K562 (cell line): Measurements from ENCODE around the gene LDAH. TPM values are rescaled to one million over a fixed set of nuclear protein-coding genes. Genes with fewer than 3 reads are reported as not detected.

ENCODE experiments used
- ATAC-seq: fragments of 200-7000 bp; cut with Tn5 transposase; 3 replicates; pipeline ENCODE4 v1.9.1; 2020; ENCODE audit warnings: moderate library complexity
- BruUV-seq: library from RNA; stranded (reverse); fragments of 400-500 nt; replicated peaks from 2 replicates; lab custom pipeline; 2021; lab: Mats Ljungman, UMichigan
- CTCF ChIA-PET: fragments of 300-600 bp; formaldehyde crosslinking; extraction: SDS; loops from one replicate; lab custom pipeline; 2021; ENCODE audit warnings: low intra/inter-chr PET ratio; lab: Yijun Ruan, JAX
- POLR2A ChIA-PET: fragments of 300-600, 350-650 bp; sonication (Branson Sonifier 250); formaldehyde crosslinking; extraction: SDS; loops from one replicate; lab custom pipeline; 2021; ENCODE audit warnings: antibody characterized with exemption, inconsistent platforms; lab: Yijun Ruan, JAX
- DNase-seq, 4 experiments: peaks; one replicate each; pipeline versions ENCODE4 v3.0.0 to v3.0.0-alpha.2; 2011 to 2018; ENCODE audit warnings: low spot score in 3 of 4, mixed read lengths in 3 of 4; ENCODE audit errors: extremely low read depth in 1 of 4
- FAIRE-seq: peaks from 2 replicates; lab custom pipeline; 2011; peaks lifted over from hg19 to GRCh38; lab: Jason Lieb, UNC
- H2AFZ ChIP-seq: 2 replicates; pipeline ENCODE4 v1.6.0; 2011; ENCODE audit warnings: low read depth, low read length, control low read depth, inconsistent platforms
- H3K27ac ChIP-seq: fragments of 200-600 bp; 3 replicates; pipeline ENCODE4 v1.8.0; 2011; ENCODE audit warnings: low read depth, mild to moderate bottlenecking, control low read depth, inconsistent platforms, low read length, moderate library complexity, mixed read lengths; ENCODE audit errors: extremely low read depth
- H3K27me3 ChIP-seq, 2 experiments: fragments of 300-600 bp in 1 of 2; 2 replicates in 1 of 2; 3 replicates in 1 of 2; pipeline versions ENCODE4 v1.6.0 to v1.8.0; 2011; ENCODE audit warnings: inconsistent platforms in 2 of 2, low read length in 2 of 2, mild to moderate bottlenecking in 1 of 2, mixed read lengths in 1 of 2, moderate library complexity in 1 of 2; ENCODE audit not compliant: control insufficient read depth in 2 of 2, insufficient read depth in 2 of 2
- H3K36me3 ChIP-seq: fragments of 300-600 bp; 3 replicates; pipeline ENCODE4 v1.8.0; 2011; ENCODE audit warnings: mild to moderate bottlenecking, low read length, inconsistent platforms; ENCODE audit not compliant: control insufficient read depth, insufficient read depth
- H3K4me1 ChIP-seq, 2 experiments: fragments of 200-600 bp in 1 of 2; replicated peaks in 1 of 2; 2 replicates in 1 of 2; 3 replicates in 1 of 2; pipeline versions ENCODE4 v1.5.1 to v1.8.0; 2011; ENCODE audit warnings: inconsistent platforms in 2 of 2, low read length in 2 of 2, mild to moderate bottlenecking in 1 of 2, mixed read lengths in 1 of 2, moderate library complexity in 1 of 2; ENCODE audit not compliant: control insufficient read depth in 2 of 2, insufficient read depth in 2 of 2
- H3K4me2 ChIP-seq: 2 replicates; pipeline ENCODE4 v1.6.1; 2011; ENCODE audit warnings: low read length, control low read depth, inconsistent platforms, mixed read lengths; ENCODE audit not compliant: insufficient read depth
- H3K4me3 ChIP-seq: fragments of 200-600 bp; sonication (generic), shearing (Covaris generic); 2 replicates; pipeline ENCODE4 v1.5.1; 2016; ENCODE audit warnings: control low read depth, inconsistent platforms
- H3K79me2 ChIP-seq: fragments of 200-600 bp; 3 replicates; pipeline ENCODE4 v1.8.0; 2011; ENCODE audit warnings: low read length, inconsistent platforms; ENCODE audit not compliant: control insufficient read depth, insufficient read depth
- H3K9ac ChIP-seq, 2 experiments: 2 replicates each; pipeline versions ENCODE4 v1.6.0 to v1.6.1; 2011; ENCODE audit warnings: low read depth in 2 of 2, low read length in 2 of 2, control low read depth in 1 of 2, inconsistent platforms in 1 of 2, mild to moderate bottlenecking in 1 of 2, mixed read lengths in 1 of 2; ENCODE audit not compliant: insufficient read depth in 1 of 2
- H3K9me1 ChIP-seq: one replicate; pipeline ENCODE4 v1.6.0; 2011; ENCODE audit warnings: inconsistent platforms, mild to moderate bottlenecking, low read length, moderate library complexity; ENCODE audit not compliant: control insufficient read depth, insufficient read depth
- H3K9me3 ChIP-seq: replicated peaks from 2 replicates; pipeline ENCODE4 v1.5.1; 2011; ENCODE audit warnings: low read depth, low read length, inconsistent platforms; ENCODE audit not compliant: control insufficient read depth, insufficient read depth
- H4K20me1 ChIP-seq: replicated peaks from 2 replicates; pipeline ENCODE4 v1.6.1; 2011; ENCODE audit warnings: low read length, inconsistent platforms, mixed read lengths; ENCODE audit not compliant: control insufficient read depth, insufficient read depth
- DMBX1 ChIP-seq: fragments of 250-450 bp; sonication (Bioruptor Pico); IDR thresholded peaks from 2 replicates; pipeline ENCODE4 v1.8.0; 2022; ENCODE audit warnings: inconsistent platforms, mild to moderate bottlenecking, moderate library complexity, borderline replicate concordance
- HDAC2 ChIP-seq: fragments of 450-650 bp; IDR thresholded peaks from 2 replicates; pipeline ENCODE4 v1.6.1; 2016; ENCODE audit warnings: mild to moderate bottlenecking
- MCM2 ChIP-seq: fragments of 450-650 bp; IDR thresholded peaks from 2 replicates; pipeline ENCODE4 v1.6.1; 2017; ENCODE audit warnings: low read depth, mild to moderate bottlenecking
- PHF20 ChIP-seq: fragments of 450-650 bp; IDR thresholded peaks from 2 replicates; pipeline ENCODE4 v1.6.1; 2018; ENCODE audit not compliant: partially characterized antibody
- POLR2AphosphoS5 ChIP-seq: IDR thresholded peaks from 2 replicates; pipeline ENCODE4 v1.6.1; 2011; ENCODE audit warnings: mild to moderate bottlenecking, low read depth, low read length, moderate library complexity; ENCODE audit not compliant: control insufficient read depth, insufficient read depth
- RFX1 ChIP-seq: fragments of 450-650 bp; IDR thresholded peaks from 2 replicates; pipeline ENCODE4 v1.6.1; 2016; ENCODE audit warnings: mild to moderate bottlenecking, moderate library complexity
- TOE1 ChIP-seq, 2 experiments: fragments of 450-650 bp in 1 of 2; sonication (generic) in 1 of 2; formaldehyde crosslinking in 1 of 2; IDR thresholded peaks; 2 replicates each; pipeline versions ENCODE4 v1.7.1 to v1.8.0; 2016 to 2022; ENCODE audit warnings: borderline replicate concordance in 2 of 2, mild to moderate bottlenecking in 2 of 2, antibody characterized with exemption in 1 of 2, inconsistent platforms in 1 of 2, low read depth in 1 of 2, missing genetic modification reagents in 1 of 2, moderate library complexity in 1 of 2
- ZBTB7A ChIP-seq: IDR thresholded peaks from 2 replicates; pipeline ENCODE4 v1.6.1; 2011; ENCODE audit warnings: low read depth, mild to moderate bottlenecking, low read length, moderate library complexity, borderline replicate concordance; ENCODE audit not compliant: control insufficient read depth
- ZNF445 ChIP-seq: fragments of 250-450 bp; sonication (Bioruptor Pico); IDR thresholded peaks from 2 replicates; pipeline ENCODE4 v1.4.0; 2020; ENCODE audit warnings: low read depth, mild to moderate bottlenecking, moderate library complexity
- ZNF766 ChIP-seq: fragments of 200-800 bp; sonication (Bioruptor generic); conservative IDR thresholded peaks from 2 replicates; pipeline ENCODE4 v1.6.1; 2016; ENCODE audit warnings: missing genetic modification characterization, missing compliant biosample characterization
- WGBS: fragments of 100-300 bp; shearing (Covaris generic); methylation state at CpG from one replicate; pipeline ENCODE4 v1.1.6; 2016; ENCODE audit warnings: low coverage, mixed read lengths; ENCODE audit not compliant: insufficient coverage; ENCODE audit errors: missing lambda C conversion rate; 5-methylcytosine and 5-hydroxymethylcytosine counted together
- in situ Hi-C: fragments of 300-500 bp; cut with MboI; formaldehyde crosslinking; loops from 4 replicates; pipeline ENCODE4 v1.15.0; 2018; ENCODE audit warnings: inconsistent platforms, mixed read lengths
- intact Hi-C: fragments of 100-400 bp; cut with micrococcal nuclease; formaldehyde crosslinking; loops from 2 replicates; pipeline ENCODE4 v1.14.2; 2022
- polyA plus RNA-seq, 8 experiments: library from polyadenylated mRNA; depleted of rRNA in 4 of 8; stranded (reverse) in 5 of 8; unstranded in 3 of 8; fragments of >200 nt; fragmentation: Nextera tagmentation in 2 of 8; fragmentation: Illumina TruSeq in 1 of 8; extraction: Ambion mirVana in 2 of 8; extraction: Trizol in 1 of 8; gene quantifications; 2 replicates each; pipeline versions ENCODE4 v1.2.1 to v1.2.3, GENCODE V29; 2011 to 2014; ENCODE audit warnings: inconsistent platforms in 1 of 8, missing spikeins in 1 of 8
- total RNA-seq, 7 experiments: library from RNA; depleted of rRNA in 6 of 7; stranded (reverse); fragments of >200 nt in 6 of 7; fragmentation: Illumina TruSeq in 2 of 7; extraction: Trizol in 2 of 7; gene quantifications; 2 replicates each; pipeline versions ENCODE4 v1.2.1 to v1.2.3, GENCODE V29; 2011 to 2021; ENCODE audit warnings: low replicate concordance in 1 of 7
- TF ChIP-seq, protein P1 (sequence below): fragments of 450-650 bp; IDR thresholded peaks from 2 replicates; pipeline ENCODE4 v1.6.1; 2016
- TF ChIP-seq, protein P2 (sequence below): fragments of 250-450 bp; sonication (Bioruptor Pico); IDR thresholded peaks from 2 replicates; pipeline ENCODE4 v1.8.0; 2022; ENCODE audit warnings: moderate library complexity, mild to moderate bottlenecking, inconsistent platforms
- TF ChIP-seq, protein P3 (sequence below): fragments of 200-800 bp; sonication (Bioruptor generic); IDR thresholded peaks from 2 replicates; pipeline ENCODE4 v1.6.1; 2017; ENCODE audit warnings: missing genetic modification characterization, missing compliant biosample characterization

The LDAH gene
- total and polyA plus RNA-seq, 9 of the 15 experiments (the other 6 are each of a cell fraction or from before 2014, with no cell fraction given), result 22.3 to 60.1 (median 40.0) TPM

DNA sequence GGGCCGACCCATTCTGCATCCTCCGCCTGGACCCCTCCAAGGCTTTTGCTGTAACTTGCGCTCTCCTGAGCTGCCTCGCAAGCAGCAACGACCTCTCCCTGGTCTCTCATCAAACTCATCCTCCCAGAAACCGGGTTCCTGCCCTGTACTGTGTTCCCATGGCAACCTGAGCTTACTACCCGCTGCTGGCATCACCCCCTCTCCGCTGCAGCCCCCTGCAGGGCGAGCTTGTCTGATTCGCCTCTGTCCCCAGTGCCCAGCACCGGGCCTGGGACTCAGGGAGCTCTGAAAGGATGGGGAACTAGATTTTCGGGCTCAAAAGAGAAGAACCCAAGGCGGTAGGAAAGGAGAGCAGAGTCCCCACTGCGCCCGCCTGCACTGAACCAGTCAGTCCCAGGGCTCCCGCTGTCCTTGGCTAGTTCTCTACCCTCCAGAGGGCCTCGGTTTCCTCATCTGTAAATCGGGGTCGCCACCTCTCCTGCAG is 172.5 kb downstream of the LDAH start:
- intact Hi-C loops, result no loop called here
- H3K4me2 ChIP-seq, result peak overlapping the region; percentile 73
- no peaks in the 10 kb centered on the region for H3K9me3 ChIP-seq
- H3K4me1 ChIP-seq, result peaks cover 6 to 20% of the 10 kb centered on the region in 2 experiments; a peak in 3 of 5 replicates
- H3K36me3 ChIP-seq, result no peaks in the 10 kb centered on the region
- no peaks in the 10 kb centered on the region for H3K9me1 ChIP-seq
- ATAC-seq (no peak; the same call in 2 of the 3 replicates), FAIRE-seq (no peak), DNase-seq (peak in 3 of 4 experiments; percentile 16 to 35 (median 33))
- H3K79me2 ChIP-seq, result no peaks in the 10 kb centered on the region; the same call in 2 of the 3 replicates
- in situ Hi-C loops, result loop anchor here (25.0 kb wide), 1 partner anchor 612 kb away; no protein-coding TSS in a partner anchor
- BruUV-seq, result TSS peak; percentile 70
- peak overlapping the region; percentile 79 to 95; a peak in 3 of 4 replicates for H3K9ac ChIP-seq
- peaks cover 0 to 18% of the 10 kb centered on the region in 2 experiments; a peak in 2 of 5 replicates for H3K27me3 ChIP-seq
- peak overlapping the region; percentile 49; the same call in 2 of the 3 replicates for H3K27ac ChIP-seq
- WGBS, result 10% methylated on average over 16 of the region's 19 CpGs
- ChIA-PET CTCF (interaction anchor here (0.6 to 1.5 kb wide), 7 partner anchors 9 to 697 kb away, joined by 3 to 4 read pairs (median 3); no protein-coding TSS in a partner anchor), POLR2A (interaction anchor here (0.7 to 1.2 kb wide), 4 partner anchors 8 to 320 kb away, joined by 3 to 6 read pairs (median 4); partner anchors contain the start of gene RHOB)
- no peaks in the 10 kb centered on the region; the same call in 1 of the 2 replicates for H4K20me1 ChIP-seq
- peak overlapping the region; percentile 92 for H2AFZ ChIP-seq
- peak overlapping the region; percentile 72 for H3K4me3 ChIP-seq
- TF ChIP-seq PHF20 (peak; percentile 61), HDAC2 (peak; percentile 50), DMBX1 (no peak), RFX1 (peak; percentile 90), ZNF445 (CRISPR knock-in tag) (no peak), TOE1 (IDR thresholded peaks at IDR 0.05; ENCODE audit: borderline replicate concordance) (no peak), TOE1 (CRISPR knock-in tag; IDR thresholded peaks at IDR 0.05; ENCODE audit: borderline replicate concordance, low read depth) (no peak), POLR2AphosphoS5 (no peak), ZNF766 (CRISPR knock-in tag) (no peak), ZBTB7A (no peak), MCM2 (no peak)
- TF ChIP-seq, protein P1, sequence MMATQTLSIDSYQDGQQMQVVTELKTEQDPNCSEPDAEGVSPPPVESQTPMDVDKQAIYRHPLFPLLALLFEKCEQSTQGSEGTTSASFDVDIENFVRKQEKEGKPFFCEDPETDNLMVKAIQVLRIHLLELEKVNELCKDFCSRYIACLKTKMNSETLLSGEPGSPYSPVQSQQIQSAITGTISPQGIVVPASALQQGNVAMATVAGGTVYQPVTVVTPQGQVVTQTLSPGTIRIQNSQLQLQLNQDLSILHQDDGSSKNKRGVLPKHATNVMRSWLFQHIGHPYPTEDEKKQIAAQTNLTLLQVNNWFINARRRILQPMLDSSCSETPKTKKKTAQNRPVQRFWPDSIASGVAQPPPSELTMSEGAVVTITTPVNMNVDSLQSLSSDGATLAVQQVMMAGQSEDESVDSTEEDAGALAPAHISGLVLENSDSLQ, result no peak
- TF ChIP-seq, protein P2, sequence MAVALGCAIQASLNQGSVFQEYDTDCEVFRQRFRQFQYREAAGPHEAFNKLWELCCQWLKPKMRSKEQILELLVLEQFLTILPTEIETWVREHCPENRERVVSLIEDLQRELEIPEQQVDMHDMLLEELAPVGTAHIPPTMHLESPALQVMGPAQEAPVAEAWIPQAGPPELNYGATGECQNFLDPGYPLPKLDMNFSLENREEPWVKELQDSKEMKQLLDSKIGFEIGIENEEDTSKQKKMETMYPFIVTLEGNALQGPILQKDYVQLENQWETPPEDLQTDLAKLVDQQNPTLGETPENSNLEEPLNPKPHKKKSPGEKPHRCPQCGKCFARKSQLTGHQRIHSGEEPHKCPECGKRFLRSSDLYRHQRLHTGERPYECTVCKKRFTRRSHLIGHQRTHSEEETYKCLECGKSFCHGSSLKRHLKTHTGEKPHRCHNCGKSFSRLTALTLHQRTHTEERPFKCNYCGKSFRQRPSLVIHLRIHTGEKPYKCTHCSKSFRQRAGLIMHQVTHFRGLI (CRISPR knock-in tag), result no peak
- TF ChIP-seq, protein P3, sequence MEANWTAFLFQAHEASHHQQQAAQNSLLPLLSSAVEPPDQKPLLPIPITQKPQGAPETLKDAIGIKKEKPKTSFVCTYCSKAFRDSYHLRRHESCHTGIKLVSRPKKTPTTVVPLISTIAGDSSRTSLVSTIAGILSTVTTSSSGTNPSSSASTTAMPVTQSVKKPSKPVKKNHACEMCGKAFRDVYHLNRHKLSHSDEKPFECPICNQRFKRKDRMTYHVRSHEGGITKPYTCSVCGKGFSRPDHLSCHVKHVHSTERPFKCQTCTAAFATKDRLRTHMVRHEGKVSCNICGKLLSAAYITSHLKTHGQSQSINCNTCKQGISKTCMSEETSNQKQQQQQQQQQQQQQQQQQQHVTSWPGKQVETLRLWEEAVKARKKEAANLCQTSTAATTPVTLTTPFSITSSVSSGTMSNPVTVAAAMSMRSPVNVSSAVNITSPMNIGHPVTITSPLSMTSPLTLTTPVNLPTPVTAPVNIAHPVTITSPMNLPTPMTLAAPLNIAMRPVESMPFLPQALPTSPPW, result no peak
